CD14-positive monocyte (primary cell): ENCODE measurements around the gene CDH2. TPM values are rescaled to one million over a fixed set of nuclear protein-coding genes. Genes with fewer than 3 reads are reported as not detected.

Experiments used
- DNase-seq, 3 donors: peaks; one replicate each; pipeline ENCODE4 v3.0.0-alpha.2; 2011 to 2022
- H2AFZ ChIP-seq: 2 replicates; pipeline ENCODE4 v1.6.0; 2012; ENCODE audit warnings: mild to moderate bottlenecking, low read depth, low read length, inconsistent platforms; ENCODE audit not compliant: insufficient read depth, poor library complexity, severe bottlenecking
- H3K27ac ChIP-seq, 2 donors: 1 replicate in 1 of 2; 2 replicates in 1 of 2; pipeline ENCODE4 v1.5.1; 2012 to 2013; ENCODE audit warnings: low read length in 2 of 2, control low read depth in 1 of 2, inconsistent platforms in 1 of 2, low read depth in 1 of 2, mild to moderate bottlenecking in 1 of 2
- H3K27me3 ChIP-seq, 2 donors: one replicate each; pipeline versions ENCODE4 v1.6.0 to v1.6.1; 2011 to 2013; ENCODE audit warnings: low read length in 2 of 2; ENCODE audit not compliant: control insufficient read depth in 2 of 2, insufficient read depth in 2 of 2
- H3K36me3 ChIP-seq, 2 donors: replicated peaks in 1 of 2; 1 replicate in 1 of 2; 2 replicates in 1 of 2; pipeline versions ENCODE4 v1.5.1 to v1.6.1; 2012 to 2013; ENCODE audit warnings: low read length in 2 of 2, control low read depth in 1 of 2, inconsistent platforms in 1 of 2, mild to moderate bottlenecking in 1 of 2; ENCODE audit not compliant: insufficient read depth in 2 of 2, control insufficient read depth in 1 of 2
- H3K4me1 ChIP-seq, 2 donors: 1 replicate in 1 of 2; 2 replicates in 1 of 2; pipeline versions ENCODE4 v1.5.1 to v1.6.1; 2012 to 2013; ENCODE audit warnings: low read length in 2 of 2, control low read depth in 1 of 2, inconsistent platforms in 1 of 2, mild to moderate bottlenecking in 1 of 2, moderate library complexity in 1 of 2; ENCODE audit not compliant: insufficient read depth in 2 of 2, control insufficient read depth in 1 of 2
- H3K4me2 ChIP-seq: replicated peaks from 2 replicates; pipeline ENCODE3; 2012; ENCODE audit warnings: low read length, moderate library complexity, mild to moderate bottlenecking; ENCODE audit not compliant: poor library complexity, severe bottlenecking; ENCODE audit errors: extremely low read depth
- H3K4me3 ChIP-seq, 3 experiments: fragments of 200-600 bp in 1 of 3; sonication (generic) in 1 of 3; replicated peaks in 1 of 3; 1 replicate in 2 of 3; 2 replicates in 1 of 3; pipeline ENCODE4 v1.5.1; 2011 to 2013; ENCODE audit warnings: low read length in 3 of 3, mild to moderate bottlenecking in 3 of 3, control low read depth in 2 of 3, low read depth in 2 of 3, inconsistent platforms in 1 of 3, moderate library complexity in 1 of 3
- H3K79me2 ChIP-seq: 2 replicates; pipeline ENCODE4 v1.6.0; 2012; ENCODE audit warnings: mild to moderate bottlenecking, control low read depth, inconsistent platforms, low read length, moderate library complexity; ENCODE audit not compliant: insufficient read depth
- H3K9ac ChIP-seq: 2 replicates; pipeline ENCODE4 v1.6.0; 2017; ENCODE audit warnings: low read length, mild to moderate bottlenecking; ENCODE audit not compliant: insufficient read depth, poor library complexity, severe bottlenecking
- H3K9me3 ChIP-seq, 2 donors: replicated peaks in 1 of 2; 1 replicate in 1 of 2; 2 replicates in 1 of 2; pipeline versions ENCODE4 v1.5.1 to v1.6.1; 2012 to 2013; ENCODE audit warnings: low read length in 2 of 2, control low read depth in 1 of 2; ENCODE audit not compliant: control insufficient read depth in 1 of 2, insufficient read depth in 1 of 2
- H4K20me1 ChIP-seq: 2 replicates; pipeline ENCODE4 v1.6.0; 2012; ENCODE audit warnings: mild to moderate bottlenecking, low read length, control low read depth, moderate library complexity; ENCODE audit not compliant: insufficient read depth
- H3K27ac Mint-ChIP-seq, 7 donors: one replicate each; pipeline ENCODE4 v1.8.0; 2020; ENCODE audit warnings: mild to moderate bottlenecking in 7 of 7, mixed read lengths in 7 of 7, moderate library complexity in 6 of 7, inconsistent platforms in 2 of 7
- H3K27me3 Mint-ChIP-seq, 3 donors: one replicate each; pipeline ENCODE4 v1.8.0; 2021 to 2022; ENCODE audit warnings: low read depth in 3 of 3, mild to moderate bottlenecking in 3 of 3, mixed read lengths in 3 of 3, moderate library complexity in 3 of 3, inconsistent platforms in 1 of 3
- H3K36me3 Mint-ChIP-seq, 2 donors: one replicate each; pipeline ENCODE4 v1.8.0; 2020; ENCODE audit warnings: mixed read lengths in 2 of 2, inconsistent platforms in 1 of 2, mild to moderate bottlenecking in 1 of 2
- H3K4me1 Mint-ChIP-seq: one replicate; pipeline ENCODE4 v1.8.0; 2020; ENCODE audit warnings: mild to moderate bottlenecking, mixed read lengths
- H3K4me3 Mint-ChIP-seq, 2 donors: one replicate each; pipeline ENCODE4 v1.8.0; 2020; ENCODE audit warnings: mild to moderate bottlenecking in 2 of 2, mixed read lengths in 2 of 2, moderate library complexity in 1 of 2
- H3K9me3 Mint-ChIP-seq, 7 donors: one replicate each; pipeline ENCODE4 v1.8.0; 2020 to 2022; ENCODE audit warnings: mixed read lengths in 7 of 7, mild to moderate bottlenecking in 6 of 7, moderate library complexity in 6 of 7, inconsistent platforms in 2 of 7
- WGBS: methylation state at CpG from one replicate; pipeline ENCODE4 v1.1.5; 2013; ENCODE audit warnings: missing lambda C conversion rate; ENCODE audit not compliant: insufficient coverage; 5-methylcytosine and 5-hydroxymethylcytosine counted together
- intact Hi-C, 2 donors: fragments of 100-400 bp; cut with micrococcal nuclease; formaldehyde crosslinking; loops; one replicate each; pipeline versions ENCODE4 v1.15.0 to v1.15.1; 2023
- polyA plus RNA-seq, 3 donors: library from polyadenylated mRNA; depleted of rRNA in 1 of 3; unstranded in 2 of 3; stranded (reverse) in 1 of 3; fragments of 300-500 nt in 2 of 3; fragments of >200 nt in 1 of 3; fragmentation: Illumina TruSeq in 2 of 3; gene quantifications; 1 replicate in 2 of 3; 2 replicates in 1 of 3; pipeline ENCODE4 v1.2.3, GENCODE V29; 2012 to 2021
- TF ChIP-seq, protein P1 (sequence below): fragments of 200-600 bp; IDR thresholded peaks from one replicate; pipeline ENCODE4 v1.8.0; 2022; ENCODE audit warnings: antibody characterized with exemption, mild to moderate bottlenecking

CDH2 gene
- polyA plus RNA-seq, 3 donors = 0.03 to 0.32 (median 0.08) TPM

- Histone ChIP-seq H3K4me2 (no peak overlapping the region), H3K9ac (no peak overlapping the region), H4K20me1 (no peaks in the 10 kb centered on the region), H3K27ac (no peak overlapping the region), H3K79me2 (no peaks in the 10 kb centered on the region), H3K9me3 (no peaks in the 10 kb centered on the region), H3K36me3 (no peaks in the 10 kb centered on the region), H3K4me1 (no peaks in the 10 kb centered on the region), H3K4me3 (no peak overlapping the region), H3K27me3 (no peaks in the 10 kb centered on the region), H2AFZ (no peak overlapping the region)
- intact Hi-C loops = no loop called here
- H3K27me3 Mint-ChIP-seq = no peaks in the 10 kb centered on the region
- H3K36me3 Mint-ChIP-seq = no peaks in the 10 kb centered on the region
- no CpG with 5 or more reads among the region's 3 CpGs for WGBS
- TF ChIP-seq, protein P1, sequence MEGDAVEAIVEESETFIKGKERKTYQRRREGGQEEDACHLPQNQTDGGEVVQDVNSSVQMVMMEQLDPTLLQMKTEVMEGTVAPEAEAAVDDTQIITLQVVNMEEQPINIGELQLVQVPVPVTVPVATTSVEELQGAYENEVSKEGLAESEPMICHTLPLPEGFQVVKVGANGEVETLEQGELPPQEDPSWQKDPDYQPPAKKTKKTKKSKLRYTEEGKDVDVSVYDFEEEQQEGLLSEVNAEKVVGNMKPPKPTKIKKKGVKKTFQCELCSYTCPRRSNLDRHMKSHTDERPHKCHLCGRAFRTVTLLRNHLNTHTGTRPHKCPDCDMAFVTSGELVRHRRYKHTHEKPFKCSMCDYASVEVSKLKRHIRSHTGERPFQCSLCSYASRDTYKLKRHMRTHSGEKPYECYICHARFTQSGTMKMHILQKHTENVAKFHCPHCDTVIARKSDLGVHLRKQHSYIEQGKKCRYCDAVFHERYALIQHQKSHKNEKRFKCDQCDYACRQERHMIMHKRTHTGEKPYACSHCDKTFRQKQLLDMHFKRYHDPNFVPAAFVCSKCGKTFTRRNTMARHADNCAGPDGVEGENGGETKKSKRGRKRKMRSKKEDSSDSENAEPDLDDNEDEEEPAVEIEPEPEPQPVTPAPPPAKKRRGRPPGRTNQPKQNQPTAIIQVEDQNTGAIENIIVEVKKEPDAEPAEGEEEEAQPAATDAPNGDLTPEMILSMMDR = no peak
- H3K4me1 Mint-ChIP-seq = no peaks in the 10 kb centered on the region
- H3K27ac Mint-ChIP-seq = no peak overlapping the region
- no peaks in the 10 kb centered on the region for H3K9me3 Mint-ChIP-seq
- H3K4me3 Mint-ChIP-seq = no peak overlapping the region
- DNase-seq = no peak
Observed at GRCh38 chr18:28114472-28114871, 62.5 kb downstream of the CDH2 start.

DNA sequence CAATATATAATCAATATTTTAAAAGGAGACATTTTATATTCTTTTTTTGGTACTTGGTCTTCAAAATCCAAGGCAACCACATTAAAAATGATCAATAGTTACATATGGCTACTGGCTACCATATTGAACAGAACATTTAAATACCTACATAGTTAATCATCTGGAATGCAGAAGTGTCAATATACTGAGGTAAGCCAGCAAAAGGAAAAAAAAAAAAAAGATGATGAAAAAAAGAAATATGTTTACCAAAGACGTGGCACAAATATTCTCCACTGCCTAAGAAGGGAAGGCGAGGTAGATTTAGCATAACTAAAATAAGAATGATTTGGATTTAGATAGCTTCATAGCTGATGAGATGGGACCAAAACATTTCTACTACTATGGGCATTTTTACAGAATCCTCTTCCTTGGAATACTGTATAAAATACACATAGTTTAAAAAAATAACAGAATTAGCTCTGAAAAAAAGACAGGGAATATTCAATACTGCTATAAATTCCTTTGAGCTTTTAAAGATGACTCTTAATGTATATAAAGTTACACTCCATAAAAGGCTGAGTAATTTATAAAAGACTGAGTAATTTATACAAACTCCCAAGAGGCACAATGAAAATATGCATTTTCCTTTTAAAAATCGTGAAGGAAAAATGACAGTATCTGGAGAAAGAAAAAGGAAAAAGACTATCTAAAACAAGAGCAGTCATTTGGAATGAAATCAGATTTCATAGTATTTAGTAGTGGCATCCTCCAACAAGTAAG lies 63.5 kb downstream of the CDH2 start:
- DNase-seq = no peak
- no CpG with 5 or more reads among the region's 3 CpGs for WGBS
- Mint-ChIP-seq H3K4me3 (no peak overlapping the region), H3K9me3 (no peaks in the 10 kb centered on the region), H3K36me3 (no peaks in the 10 kb centered on the region), H3K27ac (no peak overlapping the region), H3K27me3 (no peaks in the 10 kb centered on the region), H3K4me1 (no peaks in the 10 kb centered on the region)
- no peak overlapping the region for H2AFZ ChIP-seq
- H3K79me2 ChIP-seq = no peaks in the 10 kb centered on the region
- intact Hi-C loops = no loop called here
- no peak overlapping the region for H3K4me2 ChIP-seq
- no peaks in the 10 kb centered on the region for H3K36me3 ChIP-seq
- no peaks in the 10 kb centered on the region for H3K4me1 ChIP-seq
- no peak overlapping the region for H3K4me3 ChIP-seq
- no peaks in the 10 kb centered on the region for H3K27me3 ChIP-seq
- no peaks in the 10 kb centered on the region for H3K9me3 ChIP-seq
- no peak overlapping the region for H3K9ac ChIP-seq
- H4K20me1 ChIP-seq = no peaks in the 10 kb centered on the region
- TF ChIP-seq, protein P1 = no peak
- H3K27ac ChIP-seq = no peak overlapping the region
